ENCODE results near the gene AHCYL2. TPM values are rescaled to one million over a fixed set of nuclear protein-coding genes. Genes with fewer than 3 reads are reported as not detected.

Gene AHCYL2
- total and polyA plus RNA-seq, 2 donors (not counting 3 experiments of a cell fraction or from before 2014, with no cell fraction given) = 10.8 to 13.5 TPM

DNA sequence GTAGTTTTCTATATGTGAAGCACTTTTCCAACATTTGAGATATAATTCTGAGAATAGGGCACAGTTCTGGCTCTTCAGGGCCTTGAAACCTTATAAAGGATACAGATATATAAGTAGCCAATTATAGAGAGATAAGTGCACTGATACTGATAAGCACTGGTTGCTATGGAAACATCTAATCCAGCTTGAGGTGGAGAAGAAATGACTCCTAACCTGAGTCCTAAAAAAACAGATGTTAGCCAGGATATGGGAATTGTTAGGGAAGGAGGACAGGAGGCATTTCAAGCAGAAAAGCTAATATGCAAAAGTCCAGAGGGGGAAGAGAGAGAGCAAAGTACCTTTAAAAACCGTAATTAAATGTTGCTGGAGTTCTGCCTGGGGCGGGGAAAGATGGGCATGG is 240.2 kb downstream of the AHCYL2 start:
- no peak for FAIRE-seq

DNA sequence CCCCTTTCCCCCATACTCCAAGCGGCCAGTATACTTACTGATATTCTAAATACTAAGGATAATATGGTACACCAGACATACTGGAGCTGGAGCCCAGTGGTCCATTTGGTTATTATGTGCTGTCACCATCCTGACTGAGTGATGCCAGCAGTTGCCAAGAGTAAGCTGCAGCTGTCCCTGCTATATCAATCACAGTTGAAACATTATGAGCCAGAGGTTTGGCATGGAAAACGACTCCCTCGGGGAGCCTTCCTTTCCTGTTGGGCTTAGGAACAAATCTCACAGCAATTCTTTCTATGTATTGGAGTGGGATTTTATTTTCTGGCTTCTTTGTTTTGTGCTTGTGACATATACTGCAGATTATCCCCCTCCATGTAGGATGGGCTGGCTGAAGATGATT is 242.0 kb downstream of the AHCYL2 start:
- H3K9me1 ChIP-seq (replicated peaks; ENCODE audit: control insufficient read depth, extremely low read depth, insufficient read depth, low read length) = no peaks in the 10 kb centered on the region
- no peak overlapping the region for H3K9ac ChIP-seq (replicated peaks; ENCODE audit: extremely low read depth, insufficient read depth, low read length)
- no peaks in the 10 kb centered on the region for H3K79me2 ChIP-seq (ENCODE audit: control insufficient read depth, insufficient read depth, low read length)
- no peaks in the 10 kb centered on the region for H3K4me1 ChIP-seq (ENCODE audit: control insufficient read depth, extremely low read depth, insufficient read depth, low read length)
- BruUV-seq (replicated peaks) = no TSS peak
- no peak for FAIRE-seq
- no peaks in the 10 kb centered on the region for H3K9me3 ChIP-seq (replicated peaks; ENCODE audit: control insufficient read depth, insufficient read depth, low read length)
- no peak overlapping the region for H3K4me2 ChIP-seq (ENCODE audit: insufficient read depth, low read length)
- peaks cover 2 to 5% of the 10 kb centered on the region in 2 experiments for H3K36me3 ChIP-seq (ENCODE audit: control insufficient read depth in 2 of 2, extremely low read depth in 1 of 2, insufficient read depth in 2 of 2, low read length in 2 of 2)
- TF ChIP-seq, protein P1, sequence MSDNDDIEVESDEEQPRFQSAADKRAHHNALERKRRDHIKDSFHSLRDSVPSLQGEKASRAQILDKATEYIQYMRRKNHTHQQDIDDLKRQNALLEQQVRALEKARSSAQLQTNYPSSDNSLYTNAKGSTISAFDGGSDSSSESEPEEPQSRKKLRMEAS (IDR thresholded peaks at IDR 0.05; ENCODE audit: insufficient read depth, insufficient read length) = no peak
- TF ChIP-seq JUN (IDR thresholded peaks at IDR 0.05; ENCODE audit: borderline replicate concordance, insufficient read depth, insufficient read length, low read depth) (no peak), FOS (IDR thresholded peaks at IDR 0.05; ENCODE audit: borderline replicate concordance, insufficient read depth, low read length) (no peak), POLR2AphosphoS5 (IDR thresholded peaks at IDR 0.05; ENCODE audit: insufficient read depth, low read depth, low read length) (no peak), GATA2 (IDR thresholded peaks at IDR 0.05; ENCODE audit: insufficient read depth, insufficient read length, low read depth, low read length) (no peak), MYC (IDR thresholded peaks at IDR 0.05; ENCODE audit: low read depth, low read length) (no peak), EZH2 (IDR thresholded peaks at IDR 0.05; ENCODE audit: borderline replicate concordance, low read depth, low read length, severe bottlenecking) (no peak), POLR2A (IDR thresholded peaks at IDR 0.05; ENCODE audit: low read depth, low read length) (no peak)
- TF ChIP-seq, protein P2, sequence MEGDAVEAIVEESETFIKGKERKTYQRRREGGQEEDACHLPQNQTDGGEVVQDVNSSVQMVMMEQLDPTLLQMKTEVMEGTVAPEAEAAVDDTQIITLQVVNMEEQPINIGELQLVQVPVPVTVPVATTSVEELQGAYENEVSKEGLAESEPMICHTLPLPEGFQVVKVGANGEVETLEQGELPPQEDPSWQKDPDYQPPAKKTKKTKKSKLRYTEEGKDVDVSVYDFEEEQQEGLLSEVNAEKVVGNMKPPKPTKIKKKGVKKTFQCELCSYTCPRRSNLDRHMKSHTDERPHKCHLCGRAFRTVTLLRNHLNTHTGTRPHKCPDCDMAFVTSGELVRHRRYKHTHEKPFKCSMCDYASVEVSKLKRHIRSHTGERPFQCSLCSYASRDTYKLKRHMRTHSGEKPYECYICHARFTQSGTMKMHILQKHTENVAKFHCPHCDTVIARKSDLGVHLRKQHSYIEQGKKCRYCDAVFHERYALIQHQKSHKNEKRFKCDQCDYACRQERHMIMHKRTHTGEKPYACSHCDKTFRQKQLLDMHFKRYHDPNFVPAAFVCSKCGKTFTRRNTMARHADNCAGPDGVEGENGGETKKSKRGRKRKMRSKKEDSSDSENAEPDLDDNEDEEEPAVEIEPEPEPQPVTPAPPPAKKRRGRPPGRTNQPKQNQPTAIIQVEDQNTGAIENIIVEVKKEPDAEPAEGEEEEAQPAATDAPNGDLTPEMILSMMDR (IDR thresholded peaks at IDR 0.05; ENCODE audit: extremely low read depth in 1 of 2, insufficient read depth in 1 of 2, low read depth in 1 of 2, low read length in 2 of 2) = no peak
- ChIA-PET POLR2A (no interaction called here), CTCF (interaction anchor here (1.3 to 11.6 kb wide), 2 partner anchors 98 to 248 kb away, joined by 4 to 321 read pairs; no protein-coding TSS in a partner anchor)
- no peaks in the 10 kb centered on the region for H4K20me1 ChIP-seq (replicated peaks; ENCODE audit: control insufficient read depth, extremely low read depth, insufficient read depth, low read length)
- dilution Hi-C loops (cut with MboI; ENCODE audit: extremely low pct_ligation_motif_present, low sequenced_read_pairs) (no loop called here), intact Hi-C loops (cut with micrococcal nuclease) (no loop called here)
- H3K27ac ChIP-seq (ENCODE audit: insufficient read depth, low read depth, low read length) = no peak overlapping the region
- no peak for DNase-seq (ENCODE audit: low read depth, low spot score)
- no peaks in the 10 kb centered on the region for H3K27me3 ChIP-seq (ENCODE audit: control insufficient read depth in 2 of 2, insufficient read depth in 2 of 2, low read length in 2 of 2)
- H3K4me3 ChIP-seq (replicated peaks in 1 of 3; ENCODE audit: insufficient read depth in 1 of 3, low read depth in 1 of 3, low read length in 3 of 3) = no peak overlapping the region
- H2AFZ ChIP-seq (ENCODE audit: low read depth, low read length) = no peak overlapping the region

More for the DNA sequence above, 240.2 kb downstream of the AHCYL2 start:
- BruUV-seq (replicated peaks) = no TSS peak
- no peak overlapping the region for H3K4me3 ChIP-seq (replicated peaks in 1 of 3; ENCODE audit: insufficient read depth in 1 of 3, low read depth in 1 of 3, low read length in 3 of 3)
- H3K4me1 ChIP-seq (ENCODE audit: control insufficient read depth, extremely low read depth, insufficient read depth, low read length) = no peaks in the 10 kb centered on the region
- intact Hi-C loops (cut with micrococcal nuclease) = no loop called here
- H3K79me2 ChIP-seq (ENCODE audit: control insufficient read depth, insufficient read depth, low read length) = no peaks in the 10 kb centered on the region
- POLR2A ChIA-PET = no interaction called here
- no peaks in the 10 kb centered on the region for H3K9me1 ChIP-seq (replicated peaks; ENCODE audit: control insufficient read depth, extremely low read depth, insufficient read depth, low read length)
- no peaks in the 10 kb centered on the region for H4K20me1 ChIP-seq (replicated peaks; ENCODE audit: control insufficient read depth, extremely low read depth, insufficient read depth, low read length)
- CTCF ChIA-PET = interaction anchor here (0.7 to 11.6 kb wide), 8 partner anchors 13 to 246 kb away, joined by 3 to 321 read pairs (median 4); no protein-coding TSS in a partner anchor
- peaks cover 2 to 5% of the 10 kb centered on the region in 2 experiments for H3K36me3 ChIP-seq (ENCODE audit: control insufficient read depth in 2 of 2, extremely low read depth in 1 of 2, insufficient read depth in 2 of 2, low read length in 2 of 2)
- no peaks in the 10 kb centered on the region for H3K27me3 ChIP-seq (ENCODE audit: control insufficient read depth in 2 of 2, insufficient read depth in 2 of 2, low read length in 2 of 2)
- no peak overlapping the region for H3K9ac ChIP-seq (replicated peaks; ENCODE audit: extremely low read depth, insufficient read depth, low read length)
- dilution Hi-C loops (cut with MboI; ENCODE audit: extremely low pct_ligation_motif_present, low sequenced_read_pairs) = no loop called here
- H3K4me2 ChIP-seq (ENCODE audit: insufficient read depth, low read length) = no peak overlapping the region
- H3K27ac ChIP-seq (ENCODE audit: insufficient read depth, low read depth, low read length) = no peak overlapping the region
- no peaks in the 10 kb centered on the region for H3K9me3 ChIP-seq (replicated peaks; ENCODE audit: control insufficient read depth, insufficient read depth, low read length)
- TF ChIP-seq, protein P2 (IDR thresholded peaks at IDR 0.05; ENCODE audit: extremely low read depth in 1 of 2, insufficient read depth in 1 of 2, low read depth in 1 of 2, low read length in 2 of 2) = no peak
- DNase-seq (ENCODE audit: low read depth, low spot score) = no peak
- H2AFZ ChIP-seq (ENCODE audit: low read depth, low read length) = no peak overlapping the region
